HCEC 1CT (cell line): ENCODE results near the gene TRHDE.

Experiments used
- DNase-seq: peaks from one replicate; pipeline ENCODE4 v3.0.0-alpha.2; 2017

The TRHDE gene

DNA sequence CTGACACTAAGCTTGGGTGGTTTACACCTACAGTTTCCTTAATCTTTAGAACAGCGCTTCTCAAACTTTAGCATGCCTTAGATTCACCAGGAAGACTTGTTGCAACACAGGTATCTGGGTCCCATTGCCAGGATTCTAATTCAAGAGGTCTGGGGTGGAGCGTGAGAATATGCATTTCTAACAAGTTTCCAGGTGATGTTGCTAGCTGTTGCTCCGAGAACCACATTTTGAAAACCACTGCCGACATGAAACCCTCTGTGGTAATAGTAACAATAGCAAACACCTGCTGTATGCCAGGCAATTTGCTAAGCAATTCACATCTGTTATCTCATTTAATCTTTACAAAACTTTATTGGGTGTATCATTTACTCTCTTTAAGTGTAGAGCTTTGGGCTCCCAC is 58.6 kb downstream of the TRHDE start:
- no peak for DNase-seq

GRCh38 chr12:72337382-72337781 is 65.2 kb downstream of the TRHDE start:
- no peak for DNase-seq

GRCh38 chr12:72337946-72338345 is 65.8 kb downstream of the TRHDE start:
- DNase-seq, result no peak

DNA sequence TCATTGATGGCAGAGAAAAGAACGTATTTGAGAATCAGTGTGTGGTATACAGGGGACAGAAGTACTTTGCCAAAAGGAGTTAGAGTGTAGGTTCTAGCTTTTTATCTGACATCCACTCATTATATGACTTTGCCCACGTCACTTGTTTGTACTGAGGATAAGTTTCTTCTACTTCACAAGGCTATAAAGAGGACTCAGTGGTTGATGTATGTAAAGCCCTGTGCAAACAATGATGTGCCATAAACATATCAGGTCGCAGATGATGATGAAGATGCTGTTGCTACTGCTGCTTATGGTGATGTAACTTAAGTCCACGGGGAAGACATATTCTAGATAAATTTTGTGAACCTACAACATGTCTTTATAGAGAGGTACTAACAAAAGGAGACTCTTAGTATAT is 66.3 kb downstream of the TRHDE start:
- no peak for DNase-seq

- DNase-seq, result no peak
Measured at GRCh38 chr12:72346363-72346944, 74.3 kb downstream of the TRHDE start.

DNA sequence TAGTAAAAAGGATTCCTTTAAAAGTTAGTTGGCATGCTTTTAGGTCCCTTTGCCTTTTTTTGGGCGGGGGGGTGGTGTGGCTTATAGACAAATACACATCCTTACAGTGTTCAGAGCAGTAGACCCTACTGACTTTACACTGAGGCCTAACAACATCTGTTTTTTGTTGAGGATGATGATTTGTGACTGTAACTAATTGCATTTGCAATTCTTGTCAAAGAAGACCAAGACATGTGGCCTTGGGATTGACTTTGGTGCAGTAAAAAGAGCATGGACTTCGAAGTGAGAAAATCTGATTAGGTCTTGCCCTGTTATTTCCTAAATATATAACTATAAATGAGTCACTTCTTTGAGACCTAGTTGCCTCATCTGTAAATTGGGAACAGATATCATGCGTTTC is 77.3 kb downstream of the TRHDE start:
- no peak for DNase-seq

- DNase-seq, result no peak
Measured at GRCh38 chr12:72359416-72359815, 87.2 kb downstream of the TRHDE start.

DNA sequence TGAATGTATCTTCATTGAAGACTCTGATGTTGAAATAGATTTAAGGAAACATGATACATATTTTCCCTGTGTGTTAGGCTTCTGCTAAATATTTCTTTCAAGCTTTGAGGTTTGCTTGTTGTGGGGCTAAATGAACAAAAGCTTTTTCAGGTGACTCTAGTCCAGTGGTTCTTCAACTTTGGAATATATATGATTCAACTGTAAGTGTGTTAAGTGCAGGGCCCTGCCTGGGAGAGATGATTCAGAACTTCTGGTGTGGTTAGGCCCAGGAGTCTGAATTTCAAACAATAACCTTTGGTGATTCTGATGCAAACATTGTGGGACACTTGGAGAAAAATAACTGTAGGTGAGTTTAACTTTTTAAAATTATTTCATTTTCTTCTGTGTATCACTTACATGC is 93.0 kb downstream of the TRHDE start:
- DNase-seq, result no peak

DNA sequence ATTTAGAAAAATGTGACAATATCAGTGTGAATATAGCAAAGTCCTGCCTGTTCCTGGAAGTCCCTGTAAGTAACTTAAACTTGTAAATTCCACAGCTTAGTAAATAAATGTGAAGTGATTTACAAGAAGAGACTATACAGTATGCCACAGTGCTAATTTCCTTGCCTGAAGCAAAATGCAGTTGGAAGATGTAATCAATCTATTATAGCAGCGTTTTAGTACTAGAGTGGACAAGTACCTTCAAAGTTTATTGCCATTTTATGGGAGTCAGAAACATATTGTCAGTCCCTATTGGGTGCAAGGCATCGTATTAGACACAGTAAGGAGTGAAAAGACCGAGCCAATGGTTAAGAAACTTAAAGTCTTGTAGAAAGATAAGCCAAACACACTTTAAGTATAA is 94.1 kb downstream of the TRHDE start:
- no peak for DNase-seq

GRCh38 chr12:72368298-72368697 is 96.1 kb downstream of the TRHDE start:
- no peak for DNase-seq

DNA sequence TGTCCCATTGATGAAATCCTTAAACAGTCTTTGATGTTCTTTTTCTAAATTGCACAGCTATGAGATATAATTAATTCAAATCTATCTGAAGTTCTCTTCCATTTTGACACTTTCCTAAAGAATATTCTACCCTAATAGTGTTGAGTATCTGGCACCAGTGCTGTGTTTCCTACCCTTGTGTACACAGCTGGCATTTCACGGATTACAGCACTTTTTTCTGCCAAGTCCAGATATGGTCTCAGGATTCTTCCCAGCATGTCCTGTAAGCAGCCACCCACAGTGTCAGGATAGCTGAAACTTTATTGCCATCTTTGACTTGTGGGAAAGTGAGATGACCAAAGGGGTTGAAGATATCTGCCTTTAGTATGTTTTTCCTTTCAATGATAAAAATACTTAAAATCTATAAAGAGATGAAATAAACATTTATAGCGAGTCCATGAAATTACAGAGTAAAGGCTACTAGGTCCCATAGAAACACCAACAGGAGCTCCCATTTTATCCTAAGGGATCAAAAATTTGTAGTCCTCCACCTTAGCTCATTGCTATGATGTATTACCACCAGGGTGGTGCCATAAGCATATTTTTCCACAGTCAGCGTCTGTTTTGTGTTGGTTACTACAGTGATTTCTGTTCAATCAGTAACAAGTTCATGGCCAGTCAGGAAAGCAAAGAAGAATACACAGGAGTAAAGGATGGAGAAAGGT is 96.7 kb downstream of the TRHDE start:
- DNase-seq, result no peak

- no peak for DNase-seq
Measured at GRCh38 chr12:72369423-72369959, 97.3 kb downstream of the TRHDE start.

DNA sequence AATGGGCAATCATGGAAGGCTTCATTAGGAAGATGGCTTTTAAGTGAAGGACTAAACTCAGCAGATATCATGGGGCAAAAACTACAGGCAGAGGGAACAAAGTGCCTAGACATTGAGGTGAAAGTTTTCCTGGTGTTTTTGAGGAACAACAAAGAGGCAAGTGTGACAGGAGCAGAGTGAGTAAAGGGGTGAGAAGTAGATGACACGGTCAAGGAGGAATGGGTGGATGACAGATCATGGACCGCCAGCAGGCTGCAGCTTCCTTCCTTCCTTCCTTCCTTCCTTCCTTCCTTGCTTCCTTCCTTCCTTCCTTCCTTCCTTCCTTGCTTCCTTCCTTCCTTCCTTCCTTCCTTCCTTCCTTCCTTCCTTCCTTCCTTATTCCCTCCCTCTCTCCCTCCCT is 108.3 kb downstream of the TRHDE start:
- DNase-seq, result no peak

GRCh38 chr12:72388322-72388721 is 116.2 kb downstream of the TRHDE start:
- DNase-seq, result no peak

GRCh38 chr12:72390146-72390545 is 118.0 kb downstream of the TRHDE start:
- no peak for DNase-seq

- no peak for DNase-seq
Measured at GRCh38 chr12:72406111-72406510, 133.9 kb downstream of the TRHDE start.

DNA sequence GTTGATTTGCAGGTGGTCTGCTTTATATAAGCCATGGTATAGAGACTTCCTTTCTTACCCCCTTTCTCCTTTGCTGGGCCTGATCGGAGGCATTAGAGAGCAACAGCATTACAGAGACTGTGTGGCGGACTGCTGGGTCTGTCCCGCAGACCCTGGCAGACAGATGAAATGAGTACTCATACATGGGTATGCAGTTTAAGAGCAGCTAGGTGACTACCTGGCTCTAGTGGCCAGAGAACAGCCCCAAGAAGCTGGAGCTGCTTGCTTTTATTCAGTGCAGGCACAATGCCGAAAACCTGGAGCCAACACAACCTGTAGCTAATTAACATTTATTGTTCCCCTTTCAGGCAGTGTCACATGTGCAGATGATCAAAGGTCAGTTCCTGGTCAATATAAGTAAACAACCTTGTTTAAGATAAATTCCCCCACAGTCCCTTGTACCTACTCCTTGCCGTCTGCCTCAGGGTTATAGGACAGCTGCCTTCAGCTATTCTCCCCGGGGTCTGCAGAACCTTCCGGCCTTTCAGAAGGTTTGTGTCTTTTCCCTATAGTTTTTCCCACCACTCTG is 160.0 kb downstream of the TRHDE start:
- no peak for DNase-seq

DNA sequence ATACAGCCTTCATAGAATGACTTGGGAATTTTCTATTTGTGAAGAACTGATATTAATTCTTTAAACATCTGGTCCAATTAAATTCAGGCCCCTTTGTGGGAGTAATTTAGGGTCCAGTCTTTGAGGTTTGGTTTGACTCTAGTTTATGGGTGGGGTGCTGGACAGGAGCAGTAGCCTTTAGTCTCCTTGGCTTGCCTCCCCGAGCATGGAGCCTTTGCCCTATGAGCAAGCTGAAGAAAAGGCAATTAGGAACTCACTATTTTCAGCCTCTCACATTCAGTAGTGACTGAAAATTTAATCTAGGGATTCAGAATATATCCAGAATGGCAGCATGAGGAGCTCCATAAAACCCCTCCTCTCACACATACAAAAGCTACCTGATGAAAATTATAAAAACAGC is 161.1 kb downstream of the TRHDE start:
- no peak for DNase-seq

- DNase-seq, result no peak
Measured at GRCh38 chr12:72434999-72435398, 162.8 kb downstream of the TRHDE start.

GRCh38 chr12:72442217-72442616 is 170.0 kb downstream of the TRHDE start:
- no peak for DNase-seq

GRCh38 chr12:72444125-72444524 is 172.0 kb downstream of the TRHDE start:
- no peak for DNase-seq

DNA sequence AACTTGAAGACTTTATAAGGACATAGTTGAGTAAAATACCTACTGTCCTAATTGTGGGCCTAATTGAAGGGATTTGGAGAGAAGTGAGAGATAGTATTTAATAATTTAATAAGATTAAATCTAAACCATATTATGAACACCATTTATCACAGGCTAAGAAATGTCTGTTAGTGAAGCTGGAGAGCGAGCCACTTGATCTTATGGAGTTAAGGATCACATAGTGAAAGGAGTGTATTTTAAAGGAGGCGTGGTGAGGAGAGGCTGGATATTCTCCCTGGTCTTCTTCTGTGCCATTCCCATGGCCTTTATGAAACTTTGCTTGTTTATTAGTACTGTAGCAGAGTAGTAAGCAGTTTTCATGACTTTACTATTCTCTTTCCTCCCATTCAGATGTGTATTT is 172.4 kb downstream of the TRHDE start:
- DNase-seq, result no peak

GRCh38 chr12:72448089-72448488 is 175.9 kb downstream of the TRHDE start:
- DNase-seq, result no peak

DNA sequence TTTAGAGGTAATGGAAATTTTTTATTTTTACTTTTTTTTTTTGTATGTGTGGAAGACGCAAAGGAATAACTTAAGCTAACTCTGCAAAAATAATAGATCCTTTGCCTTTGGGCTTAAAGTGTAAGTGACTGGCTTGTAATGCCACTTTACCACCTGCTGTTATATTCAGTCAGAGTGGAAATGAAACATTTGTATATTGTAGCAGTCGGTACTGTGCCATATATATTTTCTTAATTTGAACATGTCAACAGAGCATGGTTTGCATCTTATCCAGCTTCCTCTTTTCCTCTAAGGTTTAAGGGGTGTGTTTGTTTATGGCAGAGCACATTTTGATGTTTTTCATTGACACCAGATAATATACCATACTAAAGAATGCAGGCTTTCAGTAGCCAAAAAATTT is 176.6 kb downstream of the TRHDE start:
- no peak for DNase-seq

DNA sequence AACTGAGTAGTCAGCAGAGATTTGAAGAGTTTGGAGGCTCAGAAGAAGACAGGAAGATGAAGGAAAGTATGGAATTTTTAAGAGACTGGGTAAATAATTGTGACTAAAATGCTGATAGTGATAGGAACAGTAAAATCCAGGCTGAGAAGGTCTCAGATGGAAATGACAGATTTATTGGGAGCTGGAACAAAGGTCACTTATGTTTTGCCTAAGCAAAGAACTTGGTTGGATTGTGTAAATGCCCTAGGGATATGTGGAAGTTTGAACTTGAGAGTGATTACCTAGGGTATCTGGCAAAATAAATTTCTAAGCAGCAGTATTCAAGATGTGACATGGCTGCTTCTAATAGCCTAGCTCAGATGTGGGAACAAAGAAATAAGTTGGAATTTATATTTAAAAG is 180.9 kb downstream of the TRHDE start:
- no peak for DNase-seq
